Skeletal muscle satellite cell (primary cell): ENCODE measurements around the gene PALM.

ENCODE experiments used
- H3K27me3 ChIP-seq: 2 replicates; pipeline ENCODE4 v1.7.0; 2013; ENCODE audit warnings: low read length; ENCODE audit not compliant: control insufficient read depth, insufficient read depth
- H3K36me3 ChIP-seq: 2 replicates; pipeline ENCODE4 v1.7.0; 2013; ENCODE audit warnings: mild to moderate bottlenecking, control low read depth, low read length; ENCODE audit not compliant: insufficient read depth
- H3K4me1 ChIP-seq: 2 replicates; pipeline ENCODE4 v1.7.0; 2013; ENCODE audit warnings: low read length; ENCODE audit not compliant: control insufficient read depth, insufficient read depth
- H3K4me2 ChIP-seq: 2 replicates; pipeline ENCODE4 v1.7.0; 2013; ENCODE audit warnings: mild to moderate bottlenecking, low read length
- H3K4me3 ChIP-seq: 2 replicates; pipeline ENCODE4 v1.7.0; 2013; ENCODE audit warnings: low read length
- H3K9ac ChIP-seq: 2 replicates; pipeline ENCODE4 v1.7.0; 2013; ENCODE audit warnings: mild to moderate bottlenecking, low read depth, low read length, moderate library complexity
- H3K9me3 ChIP-seq: replicated peaks from 2 replicates; pipeline ENCODE4 v1.7.0; 2013; ENCODE audit warnings: mild to moderate bottlenecking, control low read depth, low read length

PALM gene

GRCh38 chr19:718251-718951 lies 9.7 kb downstream of the PALM start:
- H3K36me3 ChIP-seq, result no peaks in the 10 kb centered on the region
- H3K4me1 ChIP-seq, result no peaks in the 10 kb centered on the region
- no peak overlapping the region for H3K4me3 ChIP-seq
- peaks cover 8% of the 10 kb centered on the region for H3K27me3 ChIP-seq
- H3K4me2 ChIP-seq, result no peak overlapping the region
- no peak overlapping the region for H3K9ac ChIP-seq
- peaks cover 6% of the 10 kb centered on the region for H3K9me3 ChIP-seq

DNA sequence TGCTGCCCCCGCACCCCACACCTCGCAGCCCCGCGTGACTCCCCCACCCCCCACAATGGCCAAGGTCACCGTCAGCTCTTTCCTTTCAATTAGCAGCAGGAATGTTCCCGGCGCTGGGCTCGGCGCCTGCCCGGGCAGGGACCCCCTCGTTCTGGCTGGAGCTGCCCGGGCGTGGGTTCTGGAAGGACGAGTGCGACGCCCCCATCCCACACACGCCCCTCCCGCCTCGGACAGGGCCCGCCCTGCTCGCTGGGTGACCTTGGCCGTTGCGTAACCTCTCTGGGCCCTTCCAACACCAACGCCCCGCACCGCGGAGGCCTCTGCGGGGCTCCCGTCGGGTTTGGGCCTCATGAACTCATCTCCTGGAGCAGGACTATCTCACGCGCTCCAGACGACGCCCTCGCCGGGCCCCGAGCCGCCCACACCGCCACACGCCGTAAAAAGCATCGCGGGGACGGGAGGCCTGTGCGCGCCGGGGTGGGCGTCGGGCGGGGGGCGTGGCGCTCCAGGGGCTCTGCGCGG lies 10.3 kb downstream of the PALM start:
- Histone ChIP-seq H3K9me3 (peaks cover 6% of the 10 kb centered on the region), H3K4me3 (no peak overlapping the region), H3K36me3 (no peaks in the 10 kb centered on the region), H3K4me2 (no peak overlapping the region), H3K9ac (no peak overlapping the region), H3K4me1 (no peaks in the 10 kb centered on the region), H3K27me3 (peaks cover 8% of the 10 kb centered on the region)

DNA sequence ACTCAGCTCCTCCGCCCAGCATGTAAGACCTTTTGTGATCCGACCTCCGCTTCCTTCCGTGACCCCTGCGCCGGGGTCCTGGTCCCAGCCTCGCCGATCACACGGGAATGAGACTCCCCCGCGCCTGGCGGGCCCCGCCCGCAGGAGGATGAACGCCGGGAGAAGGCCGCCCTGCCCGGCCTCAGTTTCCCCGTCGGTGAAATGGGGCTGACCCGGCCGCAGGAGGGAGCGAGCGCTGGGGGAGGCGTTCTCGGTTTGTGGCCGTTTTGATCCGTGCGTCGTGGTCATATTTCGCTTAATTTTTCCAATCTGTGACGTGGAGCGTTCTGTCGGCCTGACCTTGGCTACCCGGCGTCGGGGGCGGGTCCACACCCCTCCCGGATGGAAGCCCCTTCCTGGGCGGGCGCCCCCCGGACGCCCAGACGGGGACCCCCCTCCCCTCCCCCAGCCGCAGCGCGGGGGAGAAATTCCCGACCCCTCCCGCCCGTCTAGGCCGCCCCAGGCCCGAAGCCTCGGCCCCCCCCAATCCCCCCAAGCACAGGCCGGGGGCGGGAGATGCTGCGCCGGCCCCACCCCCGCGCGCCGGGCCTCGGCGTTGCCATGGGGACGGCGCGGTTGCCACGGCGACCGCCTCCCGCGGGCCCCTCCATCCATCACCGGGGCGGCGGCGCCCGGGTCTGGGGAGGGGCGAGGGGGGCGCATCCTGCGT lies 11.1 kb downstream of the PALM start:
- Histone ChIP-seq H3K9ac (no peak overlapping the region), H3K27me3 (peaks cover 8% of the 10 kb centered on the region), H3K9me3 (peaks cover 6% of the 10 kb centered on the region), H3K4me2 (no peak overlapping the region), H3K36me3 (no peaks in the 10 kb centered on the region), H3K4me3 (no peak overlapping the region), H3K4me1 (no peaks in the 10 kb centered on the region)

DNA sequence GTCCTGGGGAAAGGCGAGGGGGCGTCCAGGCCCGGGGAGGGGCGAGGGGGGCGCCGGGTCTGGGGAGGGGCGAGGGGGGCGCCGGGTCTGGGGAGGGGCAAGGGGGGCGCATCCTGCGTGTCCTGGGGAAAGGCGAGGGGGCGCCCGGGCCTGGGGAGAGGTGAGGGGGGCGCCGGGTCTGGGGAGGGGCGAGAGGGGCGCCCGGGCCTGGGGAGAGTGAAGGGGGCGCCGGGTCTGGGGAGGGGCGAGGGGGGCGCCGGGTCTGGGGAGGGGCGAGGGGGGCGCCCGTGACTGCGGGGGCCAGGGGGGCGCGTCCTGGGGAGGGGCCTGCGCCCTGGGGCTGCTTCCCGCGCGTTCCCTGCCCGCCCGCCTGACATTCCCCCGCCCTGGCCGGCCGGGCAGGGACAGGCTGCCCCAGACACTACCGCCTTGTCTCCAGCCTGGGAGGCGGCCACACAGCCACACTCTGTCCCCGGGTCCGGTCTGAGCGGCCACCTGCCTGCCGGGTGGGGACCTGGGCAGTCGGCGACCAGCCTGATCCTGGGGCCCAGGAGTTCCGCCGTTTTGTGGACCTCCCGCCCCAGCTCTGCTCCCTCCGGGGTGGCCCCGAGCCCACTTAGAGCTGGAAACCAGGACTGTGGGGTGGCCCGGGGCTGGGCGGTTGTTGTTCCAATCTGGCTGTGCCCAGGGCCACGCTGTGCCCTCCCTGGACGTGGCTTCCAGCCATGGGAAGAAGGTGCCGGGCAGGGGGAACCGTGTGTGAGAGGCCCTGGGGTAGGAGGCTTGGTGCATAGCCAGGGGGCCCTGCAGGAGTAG lies 11.8 kb downstream of the PALM start:
- H3K27me3 ChIP-seq, result peaks cover 8% of the 10 kb centered on the region
- no peak overlapping the region for H3K4me3 ChIP-seq
- H3K9ac ChIP-seq, result no peak overlapping the region
- H3K9me3 ChIP-seq, result peaks cover 3% of the 10 kb centered on the region
- H3K36me3 ChIP-seq, result no peaks in the 10 kb centered on the region
- H3K4me2 ChIP-seq, result no peak overlapping the region
- no peaks in the 10 kb centered on the region for H3K4me1 ChIP-seq

GRCh38 chr19:722553-723101 lies 13.9 kb downstream of the PALM start:
- Histone ChIP-seq H3K4me3 (no peak overlapping the region), H3K4me2 (no peak overlapping the region), H3K9me3 (no peaks in the 10 kb centered on the region), H3K4me1 (no peaks in the 10 kb centered on the region), H3K9ac (no peak overlapping the region), H3K27me3 (peaks cover 8% of the 10 kb centered on the region), H3K36me3 (no peaks in the 10 kb centered on the region)

DNA sequence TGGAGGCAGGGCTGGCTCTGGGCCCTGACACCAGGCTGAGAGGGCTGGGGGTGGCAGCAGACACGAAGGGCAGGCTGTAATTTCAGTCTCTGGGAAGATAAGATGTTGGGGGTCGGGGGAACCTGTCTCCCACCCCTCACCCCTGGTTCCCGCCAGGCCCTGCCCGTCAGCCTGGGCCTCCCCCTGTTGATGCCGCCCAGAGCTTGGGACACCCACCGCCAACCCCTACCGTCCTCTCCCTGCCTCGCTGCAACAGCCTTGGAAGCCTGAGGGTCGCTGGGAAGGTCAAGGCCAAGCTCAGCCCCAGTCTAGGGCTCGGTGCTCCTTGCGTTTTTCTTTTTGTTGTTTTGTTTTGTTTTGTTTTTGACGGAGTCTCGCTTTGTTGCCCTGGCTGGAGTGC lies 14.5 kb downstream of the PALM start:
- H3K9ac ChIP-seq, result no peak overlapping the region
- H3K36me3 ChIP-seq, result no peaks in the 10 kb centered on the region
- no peaks in the 10 kb centered on the region for H3K9me3 ChIP-seq
- H3K4me1 ChIP-seq, result no peaks in the 10 kb centered on the region
- no peak overlapping the region for H3K4me3 ChIP-seq
- no peak overlapping the region for H3K4me2 ChIP-seq
- peaks cover 8% of the 10 kb centered on the region for H3K27me3 ChIP-seq

DNA sequence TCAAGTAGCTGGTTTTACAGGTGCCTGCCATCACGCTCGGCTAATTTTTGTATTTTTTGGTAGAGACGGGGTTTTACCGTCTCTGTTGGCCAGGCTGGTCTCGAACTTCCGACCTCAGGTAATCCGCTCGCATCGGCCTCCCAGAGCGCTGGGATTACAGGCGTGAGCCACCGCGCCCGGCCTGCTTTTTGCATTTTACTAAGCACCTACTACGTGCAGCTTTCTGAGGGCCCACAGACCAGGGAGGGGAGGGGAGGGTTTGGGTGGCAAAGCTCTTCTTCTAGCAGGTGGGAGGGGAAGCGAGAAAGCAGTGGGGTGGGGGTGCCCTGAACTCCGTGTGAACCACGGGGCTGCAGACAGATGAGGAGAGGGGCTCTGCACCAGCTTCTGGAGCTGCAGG lies 15.0 kb downstream of the PALM start:
- Histone ChIP-seq H3K36me3 (no peaks in the 10 kb centered on the region), H3K27me3 (peaks cover 8% of the 10 kb centered on the region), H3K9ac (no peak overlapping the region), H3K4me3 (no peak overlapping the region), H3K4me1 (no peaks in the 10 kb centered on the region), H3K9me3 (no peaks in the 10 kb centered on the region), H3K4me2 (no peak overlapping the region)

- H3K4me2 ChIP-seq, result no peak overlapping the region
- peaks cover 4% of the 10 kb centered on the region for H3K27me3 ChIP-seq
- H3K9me3 ChIP-seq, result no peaks in the 10 kb centered on the region
- no peak overlapping the region for H3K4me3 ChIP-seq
- H3K36me3 ChIP-seq, result no peaks in the 10 kb centered on the region
- H3K4me1 ChIP-seq, result no peaks in the 10 kb centered on the region
- H3K9ac ChIP-seq, result no peak overlapping the region
Observed at GRCh38 chr19:725461-726089, 16.8 kb downstream of the PALM start.

GRCh38 chr19:726993-727956 lies 18.5 kb downstream of the PALM start:
- Histone ChIP-seq H3K36me3 (no peaks in the 10 kb centered on the region), H3K4me2 (no peak overlapping the region), H3K9ac (no peak overlapping the region)

GRCh38 chr19:728011-728410 lies 19.3 kb downstream of the PALM start:
- H3K27me3 ChIP-seq, result no peaks in the 10 kb centered on the region
- no peak overlapping the region for H3K9ac ChIP-seq
- no peak overlapping the region for H3K4me2 ChIP-seq
- no peaks in the 10 kb centered on the region for H3K4me1 ChIP-seq
- H3K4me3 ChIP-seq, result no peak overlapping the region
- no peaks in the 10 kb centered on the region for H3K9me3 ChIP-seq
- H3K36me3 ChIP-seq, result no peaks in the 10 kb centered on the region

More at GRCh38 chr19:726993-727956, 18.5 kb downstream of the PALM start:
- Histone ChIP-seq H3K4me1 (no peaks in the 10 kb centered on the region), H3K9me3 (no peaks in the 10 kb centered on the region), H3K27me3 (no peaks in the 10 kb centered on the region), H3K4me3 (no peak overlapping the region)
